MM.1S (cell line): ENCODE data around the gene SMOC2.

ENCODE experiments used
- EZH2 ChIP-seq: fragments of 300-600 bp; sonication (generic); optimal IDR thresholded peaks from 2 replicates; pipeline ENCODE3; 2017; ENCODE audit warnings: low read depth, mild to moderate bottlenecking, antibody characterized with exemption, low read length, mixed read lengths
- EZH2phosphoT487 ChIP-seq: fragments of 300-600 bp; sonication (generic); IDR thresholded peaks from 2 replicates; pipeline ENCODE4 v1.6.1; 2018; ENCODE audit warnings: antibody characterized with exemption, low read length
- TF ChIP-seq, protein P1 (sequence below): fragments of 300-600 bp; sonication (generic); IDR thresholded peaks from 2 replicates; pipeline ENCODE4 v1.5.1; 2016; ENCODE audit warnings: antibody characterized with exemption, low read length, mixed read lengths

GRCh38 chr6:168628732-168629245, 187.8 kb downstream of the SMOC2 start:
- TF ChIP-seq, protein P1, sequence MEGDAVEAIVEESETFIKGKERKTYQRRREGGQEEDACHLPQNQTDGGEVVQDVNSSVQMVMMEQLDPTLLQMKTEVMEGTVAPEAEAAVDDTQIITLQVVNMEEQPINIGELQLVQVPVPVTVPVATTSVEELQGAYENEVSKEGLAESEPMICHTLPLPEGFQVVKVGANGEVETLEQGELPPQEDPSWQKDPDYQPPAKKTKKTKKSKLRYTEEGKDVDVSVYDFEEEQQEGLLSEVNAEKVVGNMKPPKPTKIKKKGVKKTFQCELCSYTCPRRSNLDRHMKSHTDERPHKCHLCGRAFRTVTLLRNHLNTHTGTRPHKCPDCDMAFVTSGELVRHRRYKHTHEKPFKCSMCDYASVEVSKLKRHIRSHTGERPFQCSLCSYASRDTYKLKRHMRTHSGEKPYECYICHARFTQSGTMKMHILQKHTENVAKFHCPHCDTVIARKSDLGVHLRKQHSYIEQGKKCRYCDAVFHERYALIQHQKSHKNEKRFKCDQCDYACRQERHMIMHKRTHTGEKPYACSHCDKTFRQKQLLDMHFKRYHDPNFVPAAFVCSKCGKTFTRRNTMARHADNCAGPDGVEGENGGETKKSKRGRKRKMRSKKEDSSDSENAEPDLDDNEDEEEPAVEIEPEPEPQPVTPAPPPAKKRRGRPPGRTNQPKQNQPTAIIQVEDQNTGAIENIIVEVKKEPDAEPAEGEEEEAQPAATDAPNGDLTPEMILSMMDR = no peak
- TF ChIP-seq EZH2 = no peak
- TF ChIP-seq EZH2phosphoT487 = no peak
